SK-N-SH (cell line): ENCODE measurements around the gene PCDHGA2. TPM values are rescaled to one million over a fixed set of nuclear protein-coding genes. Genes with fewer than 3 reads are reported as not detected.

ENCODE experiments used
- CTCF ChIA-PET: fragments of 300-600, 350-600 bp; formaldehyde crosslinking; extraction: SDS; loops from one replicate; lab custom pipeline; 2021; lab: Yijun Ruan, JAX
- POLR2A ChIA-PET: fragments of 350-600 bp; sonication (Branson Sonifier 250); formaldehyde crosslinking; extraction: SDS; loops from one replicate; lab custom pipeline; 2020; ENCODE audit warnings: antibody characterized with exemption, inconsistent platforms; lab: Yijun Ruan, JAX
- DNase-seq: peaks from one replicate; pipeline ENCODE4 v3.0.0; 2012
- H2AFZ ChIP-seq: fragments of 200-600 bp; sonication (generic); 2 replicates; pipeline ENCODE4 v1.8.1; 2016; ENCODE audit warnings: antibody characterized with exemption, mild to moderate bottlenecking, low read depth
- H3F3A ChIP-seq: fragments of 200-600 bp; sonication (generic); replicated peaks from 2 replicates; pipeline ENCODE3; 2016; ENCODE audit warnings: antibody characterized with exemption, mild to moderate bottlenecking; ENCODE audit not compliant: insufficient read depth
- H3K27ac ChIP-seq, 2 experiments: fragments of 200-500 bp in 1 of 2; fragments of 200-600 bp in 1 of 2; sonication (Bioruptor generic) in 1 of 2; sonication (generic), shearing (Covaris generic) in 1 of 2; 2 replicates each; pipeline versions ENCODE4 v1.5.1 to v1.6.1; 2014 to 2016; ENCODE audit warnings: low read depth in 2 of 2, inconsistent platforms in 1 of 2, low read length in 1 of 2, mild to moderate bottlenecking in 1 of 2, mixed read lengths in 1 of 2
- H3K27me3 ChIP-seq: fragments of 200-600 bp; sonication (generic), shearing (Covaris generic); 2 replicates; pipeline ENCODE4 v1.6.1; 2016; ENCODE audit warnings: mixed run types; ENCODE audit not compliant: insufficient read depth
- H3K36me3 ChIP-seq, 2 experiments: fragments of 200-500 bp in 1 of 2; fragments of 200-600 bp in 1 of 2; sonication (Bioruptor generic) in 1 of 2; sonication (generic) in 1 of 2; replicated peaks in 1 of 2; 2 replicates each; pipeline versions ENCODE3 to v1.5.1; 2014 to 2016; ENCODE audit warnings: low read length in 1 of 2, mild to moderate bottlenecking in 1 of 2; ENCODE audit not compliant: insufficient read depth in 2 of 2, control insufficient read depth in 1 of 2
- H3K4me1 ChIP-seq, 2 experiments: fragments of 200-500 bp in 1 of 2; fragments of 200-600 bp in 1 of 2; sonication (Bioruptor generic) in 1 of 2; sonication (generic), shearing (Covaris generic) in 1 of 2; 2 replicates each; pipeline versions ENCODE4 v1.5.1 to v1.6.1; 2014 to 2016; ENCODE audit warnings: low read depth in 1 of 2, low read length in 1 of 2, mixed run types in 1 of 2; ENCODE audit not compliant: insufficient read depth in 2 of 2, control insufficient read depth in 1 of 2
- H3K4me2 ChIP-seq: fragments of 200-600 bp; sonication (generic), shearing (Covaris generic); 2 replicates; pipeline ENCODE4 v1.6.1; 2017; ENCODE audit warnings: mixed run types
- H3K4me3 ChIP-seq, 2 experiments: fragments of 200-500 bp in 1 of 2; fragments of 200-600 bp in 1 of 2; sonication (Bioruptor generic) in 1 of 2; sonication (generic), shearing (Covaris generic) in 1 of 2; 2 replicates each; pipeline versions ENCODE4 v1.5.1 to v1.8.1; 2014 to 2016; ENCODE audit warnings: low read depth in 2 of 2, inconsistent platforms in 1 of 2, low read length in 1 of 2, mild to moderate bottlenecking in 1 of 2, mixed read lengths in 1 of 2, moderate library complexity in 1 of 2
- H3K79me2 ChIP-seq: fragments of 200-600 bp; sonication (generic); 2 replicates; pipeline ENCODE4 v1.8.1; 2017; ENCODE audit warnings: mild to moderate bottlenecking; ENCODE audit not compliant: insufficient read depth
- H3K9ac ChIP-seq: fragments of 200-600 bp; sonication (generic); 2 replicates; pipeline ENCODE4 v1.6.1; 2017; ENCODE audit warnings: mixed run types
- H3K9me2 ChIP-seq: fragments of 200-600 bp; sonication (generic); 2 replicates; pipeline ENCODE4 v1.6.1; 2017; ENCODE audit warnings: mixed run types
- H3K9me3 ChIP-seq: fragments of 200-600 bp; sonication (generic); 2 replicates; pipeline ENCODE4 v1.6.1; 2017; ENCODE audit warnings: mixed run types, mild to moderate bottlenecking, moderate library complexity
- H4K20me1 ChIP-seq: fragments of 200-600 bp; sonication (generic); 2 replicates; pipeline ENCODE4 v1.6.1; 2017; ENCODE audit warnings: mild to moderate bottlenecking, mixed run types; ENCODE audit not compliant: insufficient read depth
- CHD2 ChIP-seq: fragments of 150-350 bp; IDR thresholded peaks from 2 replicates; pipeline ENCODE4 v1.6.1; 2018; ENCODE audit warnings: low read length; ENCODE audit not compliant: partially characterized antibody
- CTCF ChIP-seq: fragments of 200-600 bp; sonication (generic); IDR thresholded peaks from 2 replicates; pipeline ENCODE4 v1.6.1; 2017; ENCODE audit warnings: antibody characterized with exemption, mild to moderate bottlenecking, moderate library complexity
- EP300 ChIP-seq, 2 experiments: IDR thresholded peaks; 2 replicates each; pipeline versions ENCODE4 v1.4.0 to v1.6.1; 2012; ENCODE audit warnings: borderline replicate concordance in 1 of 2, low read depth in 1 of 2, low read length in 1 of 2
- EZH2phosphoT487 ChIP-seq: fragments of 200-600 bp; sonication (generic); IDR thresholded peaks from 2 replicates; pipeline ENCODE4 v1.6.1; 2017; ENCODE audit warnings: low read depth, mixed run types, mild to moderate bottlenecking, antibody characterized with exemption, moderate library complexity, borderline replicate concordance
- FOSL2 ChIP-seq: IDR thresholded peaks from 2 replicates; pipeline ENCODE4 v1.4.0; 2012; ENCODE audit warnings: low read depth, mild to moderate bottlenecking, moderate library complexity, borderline replicate concordance
- MXI1 ChIP-seq: IDR thresholded peaks from 2 replicates; pipeline ENCODE4 v1.6.1; 2012; ENCODE audit warnings: mild to moderate bottlenecking, low read depth, low read length, improper control_type of control experiment
- POLR2AphosphoS5 ChIP-seq: IDR thresholded peaks from 2 replicates; pipeline ENCODE4 v1.6.1; 2012; ENCODE audit warnings: low read depth, low read length
- RAD21 ChIP-seq: IDR thresholded peaks from 2 replicates; pipeline ENCODE4 v1.6.1; 2012; ENCODE audit warnings: mild to moderate bottlenecking, low read length
- RCOR1 ChIP-seq: fragments of 150-350 bp; IDR thresholded peaks from 2 replicates; pipeline ENCODE4 v1.6.1; 2017; ENCODE audit warnings: antibody characterized with exemption, low read length
- RFX5 ChIP-seq: IDR thresholded peaks from 2 replicates; pipeline ENCODE4 v1.6.1; 2012; ENCODE audit warnings: mild to moderate bottlenecking, improper control_type of control experiment, low read length
- RXRA ChIP-seq: IDR thresholded peaks from 2 replicates; pipeline ENCODE4 v1.4.0; 2012; ENCODE audit warnings: low read depth, mild to moderate bottlenecking, borderline replicate concordance
- SIN3A ChIP-seq: IDR thresholded peaks from 2 replicates; pipeline ENCODE4 v1.6.1; 2012; ENCODE audit warnings: low read depth, mild to moderate bottlenecking, low read length, moderate library complexity, borderline replicate concordance
- SMC3 ChIP-seq: IDR thresholded peaks from 2 replicates; pipeline ENCODE4 v1.6.1; 2012; ENCODE audit warnings: low read depth, low read length, improper control_type of control experiment
- TCF12 ChIP-seq: IDR thresholded peaks from 2 replicates; pipeline ENCODE4 v1.4.0; 2012
- TEAD4 ChIP-seq: IDR thresholded peaks from 2 replicates; pipeline ENCODE4 v1.4.0; 2012; ENCODE audit warnings: mild to moderate bottlenecking, borderline replicate concordance; ENCODE audit not compliant: insufficient read depth
- YY1 ChIP-seq: IDR thresholded peaks from 2 replicates; pipeline ENCODE4 v1.4.0; 2012; ENCODE audit warnings: low read depth, mild to moderate bottlenecking
- WGBS: methylation state at CpG from one replicate; pipeline ENCODE4 v1.1.6; 2017; ENCODE audit warnings: low lambda C conversion rate; 5-methylcytosine and 5-hydroxymethylcytosine counted together
- polyA plus RNA-seq, 3 experiments: library from polyadenylated mRNA; depleted of rRNA; stranded (reverse); fragments of >200 nt; gene quantifications; 2 replicates each; pipeline ENCODE4 v1.2.3, GENCODE V29; 2012
- TF ChIP-seq, protein P1 (sequence below): fragments of 150-350 bp; IDR thresholded peaks from 2 replicates; pipeline ENCODE4 v1.6.1; 2016; ENCODE audit warnings: mild to moderate bottlenecking, low read depth, low read length
- TF ChIP-seq, protein P2 (sequence below): IDR thresholded peaks from 2 replicates; pipeline ENCODE4 v1.4.0; 2012; ENCODE audit warnings: low read depth
- TF ChIP-seq, protein P3 (sequence below): IDR thresholded peaks from 2 replicates; pipeline ENCODE4 v1.4.0; 2012; ENCODE audit warnings: low read depth, borderline replicate concordance

The PCDHGA2 gene
- polyA plus RNA-seq, 1 of the 3 experiments (the other 2 are of a cell fraction): 1.4 TPM

GRCh38 chr5:141326088-141326854, 12.3 kb upstream of the PCDHGA2 start:
- POLR2A ChIA-PET: no interaction called here
- H3K79me2 ChIP-seq: no peaks in the 10 kb centered on the region
- CTCF ChIA-PET: interaction anchor here (0.6 to 5.6 kb wide), 14 partner anchors 9 to 238 kb away, joined by 3 to 34 read pairs (median 4); partner anchors contain the start of genes PCDHB14, PCDHB4, PCDHGA5 and PCDHGB2
- H3K27me3 ChIP-seq: no peaks in the 10 kb centered on the region
- H3K4me2 ChIP-seq: peak overlapping the region; percentile 50
- peak overlapping the region; percentile 54 for H3K9ac ChIP-seq
- H4K20me1 ChIP-seq: no peaks in the 10 kb centered on the region
- H3K27ac ChIP-seq: peak overlapping the region; percentile 16 to 67; a peak in 3 of 4 replicates
- peak overlapping the region; percentile 70; the same call in 1 of the 2 replicates for H2AFZ ChIP-seq
- no peaks in the 10 kb centered on the region for H3F3A ChIP-seq
- peaks cover 0 to 3% of the 10 kb centered on the region in 2 experiments for H3K36me3 ChIP-seq
- TF ChIP-seq CTCF (peak; percentile 56), MXI1 (no peak), SMC3 (peak; percentile 22; the same call in 1 of the 2 replicates), CHD2 (no peak), YY1 (no peak), TCF12 (no peak), FOSL2 (no peak), RAD21 (peak; percentile 65), RXRA (no peak), EZH2phosphoT487 (no peak), SIN3A (no peak), POLR2AphosphoS5 (peak; percentile 44; the same call in 1 of the 2 replicates), RFX5 (no peak), RCOR1 (no peak), EP300 (IDR thresholded peaks at IDR 0.05; ENCODE audit: borderline replicate concordance in 1 of 2, low read depth in 1 of 2, low read length in 1 of 2) (no peak), TEAD4 (no peak)
- TF ChIP-seq, protein P1, sequence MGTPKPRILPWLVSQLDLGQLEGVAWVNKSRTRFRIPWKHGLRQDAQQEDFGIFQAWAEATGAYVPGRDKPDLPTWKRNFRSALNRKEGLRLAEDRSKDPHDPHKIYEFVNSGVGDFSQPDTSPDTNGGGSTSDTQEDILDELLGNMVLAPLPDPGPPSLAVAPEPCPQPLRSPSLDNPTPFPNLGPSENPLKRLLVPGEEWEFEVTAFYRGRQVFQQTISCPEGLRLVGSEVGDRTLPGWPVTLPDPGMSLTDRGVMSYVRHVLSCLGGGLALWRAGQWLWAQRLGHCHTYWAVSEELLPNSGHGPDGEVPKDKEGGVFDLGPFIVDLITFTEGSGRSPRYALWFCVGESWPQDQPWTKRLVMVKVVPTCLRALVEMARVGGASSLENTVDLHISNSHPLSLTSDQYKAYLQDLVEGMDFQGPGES: no peak
- TF ChIP-seq, protein P2, sequence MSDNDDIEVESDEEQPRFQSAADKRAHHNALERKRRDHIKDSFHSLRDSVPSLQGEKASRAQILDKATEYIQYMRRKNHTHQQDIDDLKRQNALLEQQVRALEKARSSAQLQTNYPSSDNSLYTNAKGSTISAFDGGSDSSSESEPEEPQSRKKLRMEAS: peak; percentile 68; the same call in 1 of the 2 replicates
- TF ChIP-seq, protein P3, sequence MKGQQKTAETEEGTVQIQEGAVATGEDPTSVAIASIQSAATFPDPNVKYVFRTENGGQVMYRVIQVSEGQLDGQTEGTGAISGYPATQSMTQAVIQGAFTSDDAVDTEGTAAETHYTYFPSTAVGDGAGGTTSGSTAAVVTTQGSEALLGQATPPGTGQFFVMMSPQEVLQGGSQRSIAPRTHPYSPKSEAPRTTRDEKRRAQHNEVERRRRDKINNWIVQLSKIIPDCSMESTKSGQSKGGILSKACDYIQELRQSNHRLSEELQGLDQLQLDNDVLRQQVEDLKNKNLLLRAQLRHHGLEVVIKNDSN: no peak
- TF ChIP-seq, all 33 proteins: peak for 5
- peak; percentile 74 for DNase-seq
- 24% methylated on average over 27 of the region's 27 CpGs for WGBS
- H3K4me1 ChIP-seq: no peaks in the 10 kb centered on the region; a peak in 1 of 4 replicates
- H3K4me3 ChIP-seq: peak overlapping the region; percentile 46 to 58
- no peaks in the 10 kb centered on the region for H3K9me2 ChIP-seq
- H3K9me3 ChIP-seq: no peaks in the 10 kb centered on the region; the same call in none of the 2 replicates
